CD4-positive, alpha-beta T cell (primary cell): ENCODE results near the gene SSNA1. TPM values are rescaled to one million over a fixed set of nuclear protein-coding genes. Genes with fewer than 3 reads are reported as not detected.
A peak's percentile ranks its signal among the peaks of the same experiment; 100 is the strongest.

Source experiments
- ATAC-seq: fragments of 200-7000 bp; cut with Tn5 transposase; one replicate; pipeline ENCODE4 v1.10.0; 2022; ENCODE audit warnings: mild to moderate bottlenecking; ENCODE audit not compliant: poor library complexity
- CTCF ChIA-PET: fragments of 350-600 bp; sonication (Branson Sonifier 250); formaldehyde crosslinking; loops from one replicate; lab custom pipeline; 2021; ENCODE audit warnings: antibody characterized with exemption, inconsistent platforms; lab: Charles Lee
- POLR2A ChIA-PET: fragments of 350-600 bp; sonication (Branson Sonifier 250); formaldehyde crosslinking; loops from one replicate; lab custom pipeline; 2021; ENCODE audit warnings: antibody characterized with exemption, inconsistent platforms; lab: Charles Lee
- DNase-seq, 14 experiments: peaks; one replicate each; pipeline ENCODE4 v3.0.0-alpha.2; 2013 to 2020; ENCODE audit warnings: mixed read lengths in 2 of 14
- H3K27ac ChIP-seq, 2 donors: one replicate each; pipeline versions ENCODE4 v1.5.1 to v1.7.0; 2013; ENCODE audit warnings: low read length in 2 of 2, low read depth in 1 of 2, mild to moderate bottlenecking in 1 of 2
- H3K27me3 ChIP-seq, 2 experiments: 1 replicate in 1 of 2; 2 replicates in 1 of 2; pipeline versions ENCODE4 v1.6.1 to v1.7.0; 2013; ENCODE audit warnings: low read length in 2 of 2, control low read depth in 1 of 2, mild to moderate bottlenecking in 1 of 2, moderate library complexity in 1 of 2; ENCODE audit not compliant: insufficient read depth in 2 of 2, control insufficient read depth in 1 of 2
- H3K36me3 ChIP-seq: one replicate; pipeline ENCODE4 v1.6.1; 2013; ENCODE audit warnings: low read length, control low read depth; ENCODE audit not compliant: insufficient read depth
- H3K4me1 ChIP-seq: one replicate; pipeline ENCODE4 v1.6.1; 2013; ENCODE audit warnings: low read length, control low read depth; ENCODE audit not compliant: insufficient read depth
- H3K4me3 ChIP-seq: one replicate; pipeline ENCODE4 v1.5.1; 2013; ENCODE audit warnings: mild to moderate bottlenecking, low read length, moderate library complexity
- H3K9me3 ChIP-seq, 2 experiments: 1 replicate in 1 of 2; 2 replicates in 1 of 2; pipeline versions ENCODE4 v1.6.1 to v1.7.0; 2013; ENCODE audit warnings: low read length in 2 of 2, mild to moderate bottlenecking in 2 of 2, control low read depth in 1 of 2, moderate library complexity in 1 of 2; ENCODE audit not compliant: control insufficient read depth in 1 of 2, insufficient read depth in 1 of 2
- H3K27ac Mint-ChIP-seq: one replicate; pipeline ENCODE4 v1.8.0; 2020; ENCODE audit warnings: mixed read lengths
- H3K27me3 Mint-ChIP-seq: one replicate; pipeline ENCODE4 v1.8.0; 2021; ENCODE audit warnings: mixed read lengths
- H3K36me3 Mint-ChIP-seq: one replicate; pipeline ENCODE4 v1.8.0; 2021; ENCODE audit warnings: low read depth, mixed read lengths
- H3K4me1 Mint-ChIP-seq: one replicate; pipeline ENCODE4 v1.8.0; 2021; ENCODE audit warnings: low read depth, mixed read lengths
- H3K4me3 Mint-ChIP-seq: one replicate; pipeline ENCODE4 v1.8.0; 2020; ENCODE audit warnings: mild to moderate bottlenecking, mixed read lengths
- H3K9me3 Mint-ChIP-seq: one replicate; pipeline ENCODE4 v1.8.0; 2020; ENCODE audit warnings: mixed read lengths
- intact Hi-C, 2 experiments: fragments of 100-400 bp; cut with DNase I in 1 of 2; cut with micrococcal nuclease in 1 of 2; formaldehyde crosslinking; loops; one replicate each; pipeline versions ENCODE4 v1.15.1 to v1.9.0; 2023 to 2025; cut with DNase I, micrococcal nuclease
- total RNA-seq, 174 experiments: library from RNA in 2 of 174; stranded (reverse) in 2 of 174; gene quantifications; one replicate each; pipeline ENCODE4 v1.2.3 and lab custom pipeline; 2021 to 2026
- TF ChIP-seq, protein P1 (sequence below): fragments of 200-600 bp; IDR thresholded peaks from one replicate; pipeline ENCODE4 v1.8.0; 2022; ENCODE audit warnings: antibody characterized with exemption, mild to moderate bottlenecking

SSNA1 gene
- total RNA-seq, 2 experiments from 2014 or later, result 30.1 to 30.5 TPM

DNA sequence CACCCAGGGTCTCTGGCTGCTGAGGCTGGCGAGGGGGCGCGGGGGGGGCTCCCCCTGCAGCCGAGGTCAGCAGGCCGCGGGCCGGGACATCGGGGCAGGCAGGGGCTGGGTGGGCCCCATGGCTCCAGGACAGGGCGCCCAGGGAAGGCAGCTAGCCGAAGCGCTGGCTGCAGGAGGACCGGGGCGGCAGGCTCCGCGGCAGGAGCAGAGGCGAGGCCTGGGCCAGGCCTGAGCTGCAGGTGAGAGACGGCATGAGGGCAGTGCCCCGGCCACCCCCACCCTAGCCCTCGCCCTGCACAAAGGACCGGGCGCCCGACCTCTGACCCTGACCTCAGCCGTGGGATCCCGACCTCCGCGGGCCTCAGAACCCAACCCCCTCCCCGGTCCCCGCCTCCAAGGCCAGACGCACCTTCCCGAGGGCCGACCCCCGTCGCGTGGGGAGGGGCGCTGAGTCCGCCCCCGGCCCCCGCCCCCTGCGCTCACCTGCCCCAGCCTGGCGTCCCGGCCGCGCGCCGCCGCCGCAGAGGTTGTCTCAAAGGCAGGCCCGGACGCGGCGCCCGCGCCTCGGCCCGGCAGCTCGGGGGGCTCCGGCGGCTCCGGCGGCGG, 33.1 kb downstream of the SSNA1 start:
- Histone ChIP-seq H3K9me3 (no peaks in the 10 kb centered on the region), H3K36me3 (no peaks in the 10 kb centered on the region), H3K4me1 (peaks cover 29% of the 10 kb centered on the region), H3K4me3 (no peak overlapping the region), H3K27ac (no peak overlapping the region), H3K27me3 (no peaks in the 10 kb centered on the region)
- Mint-ChIP-seq H3K27ac (no peak overlapping the region), H3K4me3 (no peak overlapping the region), H3K36me3 (no peaks in the 10 kb centered on the region), H3K4me1 (peaks cover 13% of the 10 kb centered on the region), H3K9me3 (no peaks in the 10 kb centered on the region), H3K27me3 (no peaks in the 10 kb centered on the region)
- intact Hi-C loops, result loop anchor here (2.0 to 5.0 kb wide), 4 partner anchors 21 to 434 kb away; partner anchors contain the start of genes ANAPC2 (in 1 of the 2), SSNA1 (in 1 of the 2) and TPRN (in 1 of the 2)
- ATAC-seq, result no peak
- POLR2A ChIA-PET, result interaction anchor here (1.0 to 4.7 kb wide), 8 partner anchors 16 to 166 kb away, joined by 3 to 46 read pairs (median 24); partner anchors contain the start of genes ANAPC2, MAN1B1, NDOR1 and SSNA1
- TF ChIP-seq, protein P1, sequence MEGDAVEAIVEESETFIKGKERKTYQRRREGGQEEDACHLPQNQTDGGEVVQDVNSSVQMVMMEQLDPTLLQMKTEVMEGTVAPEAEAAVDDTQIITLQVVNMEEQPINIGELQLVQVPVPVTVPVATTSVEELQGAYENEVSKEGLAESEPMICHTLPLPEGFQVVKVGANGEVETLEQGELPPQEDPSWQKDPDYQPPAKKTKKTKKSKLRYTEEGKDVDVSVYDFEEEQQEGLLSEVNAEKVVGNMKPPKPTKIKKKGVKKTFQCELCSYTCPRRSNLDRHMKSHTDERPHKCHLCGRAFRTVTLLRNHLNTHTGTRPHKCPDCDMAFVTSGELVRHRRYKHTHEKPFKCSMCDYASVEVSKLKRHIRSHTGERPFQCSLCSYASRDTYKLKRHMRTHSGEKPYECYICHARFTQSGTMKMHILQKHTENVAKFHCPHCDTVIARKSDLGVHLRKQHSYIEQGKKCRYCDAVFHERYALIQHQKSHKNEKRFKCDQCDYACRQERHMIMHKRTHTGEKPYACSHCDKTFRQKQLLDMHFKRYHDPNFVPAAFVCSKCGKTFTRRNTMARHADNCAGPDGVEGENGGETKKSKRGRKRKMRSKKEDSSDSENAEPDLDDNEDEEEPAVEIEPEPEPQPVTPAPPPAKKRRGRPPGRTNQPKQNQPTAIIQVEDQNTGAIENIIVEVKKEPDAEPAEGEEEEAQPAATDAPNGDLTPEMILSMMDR, result no peak
- DNase-seq, result peak in 2 of 14 experiments; percentile 33 to 57
- CTCF ChIA-PET, result no interaction called here

DNA sequence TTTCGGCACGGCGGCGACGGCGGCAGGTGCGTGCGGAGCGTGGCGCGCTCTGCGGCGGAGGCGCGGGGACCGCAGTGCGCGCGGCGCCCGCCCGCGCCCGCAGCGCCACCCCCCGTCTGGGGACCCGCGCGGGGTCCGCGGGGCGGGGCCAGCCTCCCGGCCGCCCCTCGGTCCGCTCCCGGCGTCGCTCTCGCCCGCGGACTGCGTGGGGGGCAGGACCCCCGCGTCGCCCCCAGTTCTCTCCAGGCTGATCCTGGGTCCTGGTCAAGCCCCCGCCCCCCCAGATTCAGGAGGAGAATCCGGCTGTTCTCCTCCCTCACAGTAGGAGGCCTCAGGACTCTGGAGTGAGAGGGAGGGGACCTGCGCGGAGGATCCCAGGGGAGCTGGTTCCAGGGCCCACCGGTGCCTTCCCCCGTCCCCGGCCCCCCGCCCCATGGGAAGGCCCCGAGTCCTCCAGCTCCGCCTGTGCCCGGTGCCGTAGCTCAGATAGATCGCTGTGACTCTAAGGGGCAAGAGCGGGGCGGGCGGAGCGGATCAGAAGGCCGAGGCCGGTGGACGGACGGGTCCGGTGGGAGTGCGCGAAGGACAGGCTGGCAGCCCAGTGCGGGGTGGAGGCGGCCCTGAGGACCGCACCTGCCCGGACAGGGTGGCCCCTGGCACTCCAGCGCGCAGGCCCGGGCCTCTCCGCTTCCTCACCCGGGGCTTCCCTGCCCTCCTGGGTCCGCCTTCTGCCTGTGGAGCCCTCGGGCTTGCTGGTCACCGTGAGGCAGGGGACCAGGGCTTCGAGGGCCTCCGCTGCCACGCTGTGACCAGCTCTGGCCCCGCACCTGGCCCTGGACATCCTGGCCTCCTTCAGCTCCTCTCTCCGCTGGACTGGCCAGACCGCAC, 34.0 kb downstream of the SSNA1 start, which contains the start of gene RNF208:
Gene RNF208, minus strand, starts transcription at position 51 of the 888 bp plus-strand sequence. CDS start 1,028 bp downstream, outside the sequence.
- DNase-seq, result peak in 2 of 14 experiments; percentile 50 to 54
- H3K27ac ChIP-seq, result peak within 1 kb of the TSS in 1 of 2 donors; percentile 34
- POLR2A ChIA-PET, result interaction anchor here (0.8 to 4.7 kb wide), 21 partner anchors 8 to 330 kb away, joined by 3 to 46 read pairs (median 5); partner anchors contain the start of genes ANAPC2, DPP7, MAN1B1 and MRPL41
- peak within 1 kb of the TSS; percentile 74 for H3K4me3 ChIP-seq
- intact Hi-C loops, result loop anchor here (1.0 to 5.0 kb wide), 8 partner anchors 17 to 435 kb away; partner anchors contain the start of genes ANAPC2 (in 2 of the 2), NDOR1 (in 2 of the 2), SSNA1 (in 2 of the 2) and TMEM203 (in 2 of the 2)
- Mint-ChIP-seq H3K27ac (peak within 1 kb of the TSS; percentile 81), H3K27me3 (peaks cover under 1% of the 10 kb centered on the region), H3K4me1 (peaks cover 14% of the 10 kb centered on the region), H3K36me3 (no peaks in the 10 kb centered on the region), H3K4me3 (peak within 1 kb of the TSS; percentile 87), H3K9me3 (no peaks in the 10 kb centered on the region)
- H3K27me3 ChIP-seq, result no peaks in the 10 kb centered on the region
- peaks cover 33% of the 10 kb centered on the region for H3K4me1 ChIP-seq
- H3K36me3 ChIP-seq, result no peaks in the 10 kb centered on the region
- H3K9me3 ChIP-seq, result no peaks in the 10 kb centered on the region
- TF ChIP-seq, protein P1, result no peak
- no peak for ATAC-seq
- CTCF ChIA-PET, result interaction anchor here (1.4 to 1.9 kb wide), 3 partner anchors 14 to 93 kb away, joined by 4 to 13 read pairs (median 6); no protein-coding TSS in a partner anchor
